A673 (cell line): Measurements from ENCODE around the gene CELF4.

Source experiments
- CTCF ChIP-seq: fragments of 300-800, 200-600 bp; sonication (generic); conservative IDR thresholded peaks from 2 replicates; pipeline ENCODE4 v1.5.1; 2017; ENCODE audit warnings: low read depth, mild to moderate bottlenecking, antibody characterized with exemption, low read length, moderate library complexity, mixed read lengths
- EZH2 ChIP-seq: fragments of 200-600 bp; sonication (generic); IDR thresholded peaks from 2 replicates; pipeline ENCODE4 v1.6.1; 2017; ENCODE audit warnings: borderline replicate concordance, low read depth, mild to moderate bottlenecking, mixed read lengths, antibody characterized with exemption, low read length; ENCODE audit not compliant: poor library complexity, severe bottlenecking

GRCh38 chr18:37447962-37448888 lies 117.4 kb downstream of the CELF4 start:
- TF ChIP-seq EZH2 (no peak), CTCF (no peak)
